Chondrocyte (in vitro differentiated cells): ENCODE results near the gene TMEM134. TPM values are rescaled to one million over a fixed set of nuclear protein-coding genes. Genes with fewer than 3 reads are reported as not detected.

Experiments used
- DNase-seq: peaks from one replicate; pipeline ENCODE4 v3.0.0; 2021; ENCODE audit warnings: mixed read lengths, low spot score
- H3K27ac Mint-ChIP-seq: one replicate; pipeline ENCODE4 v1.8.0; 2021; ENCODE audit warnings: mild to moderate bottlenecking, moderate library complexity, mixed read lengths; ENCODE audit not compliant: unreplicated experiment
- H3K27me3 Mint-ChIP-seq: 2 replicates; pipeline ENCODE4 v1.8.0; 2021; ENCODE audit warnings: low read depth, mixed read lengths
- H3K36me3 Mint-ChIP-seq: 2 replicates; pipeline ENCODE4 v1.8.0; 2021; ENCODE audit warnings: low read depth, mixed read lengths
- H3K4me1 Mint-ChIP-seq: 2 replicates; pipeline ENCODE4 v1.8.0; 2021; ENCODE audit warnings: low read depth, mild to moderate bottlenecking, mixed read lengths
- H3K4me3 Mint-ChIP-seq: one replicate; pipeline ENCODE4 v1.8.0; 2021; ENCODE audit warnings: mild to moderate bottlenecking, moderate library complexity, mixed read lengths; ENCODE audit not compliant: unreplicated experiment
- H3K9me3 Mint-ChIP-seq: 2 replicates; pipeline ENCODE4 v1.8.0; 2021; ENCODE audit warnings: low read depth, mixed read lengths
- total RNA-seq: library from RNA; stranded (reverse); gene quantifications from 3 replicates; pipeline ENCODE4 v1.2.1, GENCODE V29; 2021
- TF ChIP-seq, protein P1 (sequence below): fragments of 200-600 bp; sonication (generic); IDR thresholded peaks from 2 replicates; pipeline ENCODE4 v1.5.0; 2021; ENCODE audit warnings: antibody characterized with exemption, mild to moderate bottlenecking, moderate library complexity

The TMEM134 gene
- total RNA-seq, 1 donor from 2014 or later: 50.9 TPM

DNA sequence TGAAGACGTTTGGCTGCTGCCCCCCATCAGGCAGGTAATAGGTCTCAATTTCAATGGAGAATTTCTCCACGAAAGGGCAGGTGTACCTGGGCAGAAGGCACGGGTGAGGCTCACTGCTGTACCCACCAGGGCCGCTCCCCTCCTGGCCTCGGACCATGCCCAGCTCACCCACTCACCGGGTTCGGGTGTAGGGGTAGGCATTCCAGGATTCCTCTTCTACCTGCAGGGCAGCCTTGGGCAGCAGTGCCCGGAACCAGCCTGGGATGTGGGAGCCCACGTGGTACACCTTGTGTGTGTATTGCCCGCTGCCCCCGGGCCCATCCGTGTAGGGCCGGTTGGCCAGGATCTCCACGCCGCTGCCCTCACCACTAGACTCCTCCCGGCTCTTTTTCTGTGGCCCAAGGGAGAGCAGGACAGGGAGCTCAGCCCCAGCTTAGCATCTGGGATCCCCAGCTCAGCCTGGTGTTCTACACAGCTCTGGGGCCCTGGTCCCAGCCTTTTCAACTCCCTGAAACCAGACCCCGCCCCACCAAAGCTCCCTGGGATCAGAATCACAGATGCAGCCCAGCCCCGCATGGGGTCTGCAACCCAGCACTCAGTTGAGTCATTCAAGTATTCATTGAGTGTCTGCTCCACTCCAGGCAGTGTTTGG is 33.4 kb upstream of the TMEM134 start:
- peak; percentile 92 for DNase-seq
- Mint-ChIP-seq H3K27ac (no peak overlapping the region), H3K4me1 (peaks cover 35% of the 10 kb centered on the region)

DNA sequence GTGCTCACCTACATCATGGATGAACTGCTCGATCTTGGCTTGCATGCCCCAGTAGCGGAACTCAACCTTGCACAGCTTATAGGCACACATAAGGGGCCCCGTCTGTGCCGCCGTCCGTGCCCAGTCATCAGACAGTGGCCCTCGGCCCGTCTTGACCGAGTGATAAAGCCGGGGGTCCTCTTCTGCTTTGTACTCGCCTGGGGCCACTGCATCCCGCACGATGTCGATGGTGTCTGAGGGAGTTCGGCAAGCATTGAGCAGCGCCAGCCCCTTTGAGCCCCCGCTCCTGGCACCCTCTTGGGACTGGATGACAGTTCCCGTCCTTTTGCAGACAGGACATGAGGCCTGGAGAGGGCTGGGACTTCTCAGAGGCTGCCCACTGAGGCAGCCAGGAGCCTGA is 32.8 kb upstream of the TMEM134 start:
- no peaks in the 10 kb centered on the region for H3K9me3 Mint-ChIP-seq
- no peak overlapping the region for H3K4me3 Mint-ChIP-seq

More for the DNA sequence above, 33.4 kb upstream of the TMEM134 start:
- Mint-ChIP-seq H3K27me3 (no peaks in the 10 kb centered on the region), H3K9me3 (no peaks in the 10 kb centered on the region), H3K36me3 (peaks cover 8% of the 10 kb centered on the region), H3K4me3 (peak overlapping the region; percentile 0)
- TF ChIP-seq, protein P1, sequence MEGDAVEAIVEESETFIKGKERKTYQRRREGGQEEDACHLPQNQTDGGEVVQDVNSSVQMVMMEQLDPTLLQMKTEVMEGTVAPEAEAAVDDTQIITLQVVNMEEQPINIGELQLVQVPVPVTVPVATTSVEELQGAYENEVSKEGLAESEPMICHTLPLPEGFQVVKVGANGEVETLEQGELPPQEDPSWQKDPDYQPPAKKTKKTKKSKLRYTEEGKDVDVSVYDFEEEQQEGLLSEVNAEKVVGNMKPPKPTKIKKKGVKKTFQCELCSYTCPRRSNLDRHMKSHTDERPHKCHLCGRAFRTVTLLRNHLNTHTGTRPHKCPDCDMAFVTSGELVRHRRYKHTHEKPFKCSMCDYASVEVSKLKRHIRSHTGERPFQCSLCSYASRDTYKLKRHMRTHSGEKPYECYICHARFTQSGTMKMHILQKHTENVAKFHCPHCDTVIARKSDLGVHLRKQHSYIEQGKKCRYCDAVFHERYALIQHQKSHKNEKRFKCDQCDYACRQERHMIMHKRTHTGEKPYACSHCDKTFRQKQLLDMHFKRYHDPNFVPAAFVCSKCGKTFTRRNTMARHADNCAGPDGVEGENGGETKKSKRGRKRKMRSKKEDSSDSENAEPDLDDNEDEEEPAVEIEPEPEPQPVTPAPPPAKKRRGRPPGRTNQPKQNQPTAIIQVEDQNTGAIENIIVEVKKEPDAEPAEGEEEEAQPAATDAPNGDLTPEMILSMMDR: no peak

DNA sequence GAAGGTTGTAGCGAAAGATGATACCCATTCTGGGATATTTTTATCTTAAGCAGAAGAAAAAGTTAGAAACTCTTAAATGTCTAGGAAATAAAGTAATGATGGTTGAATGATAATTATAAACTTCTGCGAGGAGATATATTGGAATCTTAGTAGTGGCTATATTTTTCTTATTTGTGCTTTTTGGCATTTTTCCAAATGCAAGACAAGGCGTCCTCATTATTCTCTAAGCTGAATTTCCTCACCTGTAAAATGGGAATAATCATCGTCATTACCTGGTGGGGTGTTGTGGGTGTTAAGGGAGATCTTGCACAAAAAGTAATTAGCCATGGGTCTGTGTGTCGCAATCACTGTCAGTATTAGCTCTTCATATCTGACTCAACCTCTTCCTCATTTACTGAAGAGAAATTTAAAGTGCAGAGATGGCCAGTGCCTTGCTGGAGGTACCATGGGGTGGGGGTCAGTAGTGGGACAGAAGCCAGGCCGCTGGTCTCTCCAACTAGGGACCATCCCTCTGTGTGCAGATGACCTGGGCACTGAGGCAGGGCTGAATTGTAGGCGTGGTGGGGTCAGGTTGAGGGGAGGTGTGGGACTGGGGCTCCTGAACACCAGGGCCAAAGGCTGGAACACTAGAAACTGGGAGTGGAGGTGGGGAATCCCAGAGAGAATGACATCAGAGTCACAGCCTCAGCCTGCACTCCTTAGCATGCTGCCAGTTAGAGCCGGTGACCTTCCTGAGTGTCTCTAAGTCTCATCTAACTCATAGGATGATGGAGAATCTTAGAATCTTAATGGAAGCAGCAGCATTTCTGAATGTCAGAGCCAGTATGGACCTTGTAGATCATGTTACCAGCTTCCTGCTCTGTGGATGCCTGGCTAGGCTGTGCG is 32.0 kb upstream of the TMEM134 start:
- peaks cover 21% of the 10 kb centered on the region for H3K4me1 Mint-ChIP-seq
- peaks cover 8% of the 10 kb centered on the region for H3K36me3 Mint-ChIP-seq
- no peak overlapping the region for H3K27ac Mint-ChIP-seq

More for the DNA sequence above, 32.8 kb upstream of the TMEM134 start:
- peaks cover 29% of the 10 kb centered on the region for H3K4me1 Mint-ChIP-seq
- DNase-seq: peak; percentile 79
- no peak overlapping the region for H3K27ac Mint-ChIP-seq
- TF ChIP-seq, protein P1: no peak
- peaks cover 8% of the 10 kb centered on the region for H3K36me3 Mint-ChIP-seq
- H3K27me3 Mint-ChIP-seq: no peaks in the 10 kb centered on the region

DNA sequence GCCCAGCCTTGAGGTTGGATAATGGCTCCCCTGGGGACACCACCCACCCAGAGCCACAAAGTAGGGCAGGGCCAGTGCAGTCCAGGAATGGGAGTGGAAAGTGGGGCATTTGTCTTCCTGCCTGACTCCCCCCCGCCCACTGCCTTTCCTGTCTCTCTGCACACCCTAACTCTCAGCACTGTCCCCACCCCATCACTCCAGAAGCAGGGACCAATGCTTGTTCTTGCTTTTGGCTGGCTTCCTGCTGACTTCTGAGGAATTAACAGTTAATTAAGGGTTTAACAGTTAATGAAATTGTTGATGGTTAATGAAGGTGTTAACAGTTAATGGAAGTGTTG is 31.4 kb upstream of the TMEM134 start:
- no peak overlapping the region for H3K4me3 Mint-ChIP-seq
- no peaks in the 10 kb centered on the region for H3K9me3 Mint-ChIP-seq
- peaks cover 8% of the 10 kb centered on the region for H3K36me3 Mint-ChIP-seq
- H3K4me1 Mint-ChIP-seq: peaks cover 15% of the 10 kb centered on the region
- H3K27me3 Mint-ChIP-seq: no peaks in the 10 kb centered on the region
- no peak for DNase-seq
- TF ChIP-seq, protein P1: no peak
- H3K27ac Mint-ChIP-seq: no peak overlapping the region

More for the DNA sequence above, 32.0 kb upstream of the TMEM134 start:
- H3K4me3 Mint-ChIP-seq: no peak overlapping the region
- no peak for DNase-seq
- H3K9me3 Mint-ChIP-seq: no peaks in the 10 kb centered on the region
- TF ChIP-seq, protein P1: no peak
- no peaks in the 10 kb centered on the region for H3K27me3 Mint-ChIP-seq

DNA sequence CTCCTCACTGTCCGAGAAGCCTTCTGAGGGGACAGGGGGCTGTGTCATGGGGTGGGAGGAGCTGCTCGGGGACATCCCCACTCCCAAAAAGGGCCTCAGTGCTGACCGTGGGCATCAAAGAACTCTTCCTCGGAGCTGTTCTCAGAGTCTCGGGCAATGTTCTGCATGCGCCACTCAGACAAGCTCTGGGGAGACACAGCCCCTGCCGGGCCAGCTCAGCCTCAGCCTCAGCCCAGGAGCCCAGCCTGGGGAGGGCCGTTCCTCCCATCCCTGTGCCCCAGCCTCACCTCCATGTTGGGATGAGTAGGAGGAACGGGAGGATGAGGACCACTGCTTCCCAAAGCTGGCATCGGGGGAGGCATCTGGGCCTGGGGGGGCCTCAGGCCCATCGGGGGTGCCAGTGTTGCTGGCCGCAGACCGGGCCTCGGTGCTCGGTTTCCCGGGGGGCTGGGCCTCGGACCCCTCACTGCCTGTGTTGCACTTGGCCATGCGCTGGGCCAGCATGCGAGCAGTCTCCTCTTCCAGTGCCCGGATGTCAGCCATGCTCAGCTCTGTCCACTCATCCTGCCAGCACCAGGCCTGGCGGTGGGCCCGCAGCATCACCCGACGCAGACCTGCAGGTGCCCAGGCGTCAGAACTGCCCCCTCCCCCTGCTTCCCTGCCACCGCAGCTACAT is 30.9 kb upstream of the TMEM134 start:
- H3K27me3 Mint-ChIP-seq: no peaks in the 10 kb centered on the region
- H3K36me3 Mint-ChIP-seq: peaks cover 8% of the 10 kb centered on the region
- TF ChIP-seq, protein P1: no peak
- H3K4me1 Mint-ChIP-seq: peaks cover 14% of the 10 kb centered on the region
- H3K27ac Mint-ChIP-seq: no peak overlapping the region
- H3K4me3 Mint-ChIP-seq: no peak overlapping the region
- H3K9me3 Mint-ChIP-seq: no peaks in the 10 kb centered on the region
- DNase-seq: no peak
